HG02943 (cell line): ENCODE results near the gene COL5A1.
"Not testable (repeated sequence)": the region's sequence is repeated elsewhere in the genome, so short reads cannot be mapped to it uniquely, and the experiment has no call there.

Source experiments
- ATAC-seq: cut with Tn5 transposase; IDR thresholded peaks from one replicate; pipeline ENCODE4 v1.9.1; 2021; ENCODE audit warnings: mild to moderate bottlenecking, low read depth, moderate library complexity; ENCODE audit not compliant: unreplicated experiment

Gene COL5A1

DNA sequence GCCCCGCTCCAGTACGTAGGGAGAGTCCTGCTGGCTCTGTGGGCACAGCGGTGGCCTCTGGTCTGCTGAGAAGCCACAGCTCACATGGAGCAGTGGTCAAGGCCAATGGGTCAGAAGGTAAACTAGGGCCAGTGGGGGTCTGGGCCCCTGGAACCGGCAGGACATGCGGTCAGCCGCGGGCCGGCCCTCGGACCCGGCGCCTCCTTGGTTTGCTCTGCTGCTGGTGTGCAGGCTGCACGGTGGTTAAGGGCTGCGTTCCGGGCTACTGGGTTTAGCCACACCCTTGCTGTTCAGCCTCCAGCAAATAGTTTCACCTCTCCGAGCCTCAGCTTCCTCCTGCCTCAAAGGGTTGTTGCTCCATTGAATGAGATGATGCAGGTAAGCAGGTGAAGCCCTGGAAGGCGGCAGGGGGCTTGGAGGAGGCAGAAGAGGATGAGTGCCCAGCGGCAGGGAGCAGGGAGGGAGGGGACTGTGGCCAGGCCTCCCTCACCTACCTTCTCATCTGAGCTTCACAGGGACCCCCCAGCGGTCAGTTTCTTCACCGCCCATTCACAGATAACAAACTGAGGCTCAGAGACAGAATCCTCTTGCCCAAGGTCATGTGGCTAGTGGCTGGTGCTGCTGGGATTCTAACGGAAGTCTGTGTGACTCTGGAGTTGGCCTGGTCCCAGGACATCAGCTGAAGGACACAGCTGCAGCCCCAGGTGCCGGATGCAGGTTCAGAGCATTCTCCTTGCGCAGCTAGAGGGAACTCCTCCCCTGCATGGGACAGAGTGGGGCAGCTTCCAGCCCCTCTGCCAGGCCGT is 3.7 kb upstream of the COL5A1 start:
- no peak for ATAC-seq

DNA sequence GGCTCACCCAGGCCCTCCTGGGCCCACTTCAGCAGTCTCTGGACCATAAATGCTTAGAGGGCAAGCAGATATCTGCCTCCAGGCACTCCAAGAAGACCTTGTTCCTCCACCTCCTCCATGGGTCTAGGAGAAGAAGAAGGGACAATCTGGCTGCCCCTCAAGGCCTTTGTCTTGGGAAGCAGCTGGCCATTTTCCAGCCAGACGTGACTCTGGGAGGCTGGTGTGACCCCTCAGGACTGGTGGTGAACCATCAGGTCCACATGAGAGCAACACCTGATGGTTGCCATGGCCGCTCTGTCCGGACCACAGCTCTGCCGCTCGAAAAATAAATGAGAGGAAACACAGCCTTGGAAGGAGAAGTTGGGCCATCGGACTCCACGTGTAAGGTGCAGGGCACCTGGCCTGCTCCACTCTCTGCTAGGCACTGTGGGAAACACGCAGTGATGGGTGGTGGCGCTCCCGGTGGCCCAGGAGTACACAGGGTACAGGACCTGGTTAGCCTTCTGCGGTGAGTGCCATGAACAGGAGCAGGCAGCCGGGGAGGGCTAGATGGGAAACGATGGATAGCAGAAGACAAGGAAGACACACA is 3.0 kb upstream of the COL5A1 start:
- no peak for ATAC-seq

DNA sequence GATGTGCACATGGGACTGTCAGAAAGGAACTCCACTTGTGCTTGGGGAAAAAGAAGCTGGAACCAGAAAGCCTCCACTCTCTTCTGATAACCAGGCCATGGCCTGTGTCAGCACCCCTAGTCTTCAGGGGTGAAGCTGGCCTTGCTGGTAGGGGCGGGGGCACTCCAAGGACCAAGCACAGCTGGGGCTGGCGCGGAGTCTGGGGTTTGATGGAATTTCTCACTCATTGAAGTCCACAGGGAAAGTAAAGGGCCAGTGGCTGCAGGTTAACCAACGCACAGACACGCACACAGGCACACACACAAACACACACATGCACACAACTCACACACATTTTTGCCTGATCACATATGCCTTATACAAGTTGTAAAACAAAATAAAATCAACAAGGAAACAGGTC is 1.6 kb upstream of the COL5A1 start:
- no peak for ATAC-seq

DNA sequence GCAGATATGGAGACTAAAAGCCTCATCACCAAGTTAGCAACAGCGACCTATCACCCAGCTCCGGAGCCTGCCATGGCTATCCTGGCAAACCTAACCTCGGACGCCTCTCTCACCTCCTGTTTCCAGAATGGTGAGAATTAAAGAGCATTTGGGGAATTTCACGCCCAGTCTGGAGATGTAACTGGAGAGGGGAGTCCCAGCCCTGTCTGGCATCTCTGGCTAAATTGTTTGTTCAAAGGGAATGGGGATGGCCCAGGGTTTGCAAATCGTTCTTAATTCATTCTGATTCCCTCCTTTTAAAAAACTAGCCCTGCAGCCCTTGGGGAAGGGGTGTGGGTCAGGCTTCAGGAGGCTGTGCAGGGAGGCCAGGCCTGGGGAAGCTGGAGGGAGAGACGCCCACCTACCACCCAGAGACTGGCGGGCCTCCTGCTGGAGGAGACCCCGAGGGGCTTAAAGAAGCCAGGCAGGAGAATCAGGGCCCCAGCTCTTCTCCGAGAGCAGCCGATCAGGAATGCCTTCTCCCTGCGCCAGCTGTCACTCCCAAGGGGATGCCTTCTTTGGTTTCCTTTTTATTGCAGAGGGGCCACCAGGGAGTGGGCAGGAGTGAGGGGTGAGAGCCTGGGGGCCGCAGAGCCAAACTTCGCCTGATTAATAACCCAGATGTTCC is 964 bp upstream of the COL5A1 start:
- ATAC-seq: no peak

DNA sequence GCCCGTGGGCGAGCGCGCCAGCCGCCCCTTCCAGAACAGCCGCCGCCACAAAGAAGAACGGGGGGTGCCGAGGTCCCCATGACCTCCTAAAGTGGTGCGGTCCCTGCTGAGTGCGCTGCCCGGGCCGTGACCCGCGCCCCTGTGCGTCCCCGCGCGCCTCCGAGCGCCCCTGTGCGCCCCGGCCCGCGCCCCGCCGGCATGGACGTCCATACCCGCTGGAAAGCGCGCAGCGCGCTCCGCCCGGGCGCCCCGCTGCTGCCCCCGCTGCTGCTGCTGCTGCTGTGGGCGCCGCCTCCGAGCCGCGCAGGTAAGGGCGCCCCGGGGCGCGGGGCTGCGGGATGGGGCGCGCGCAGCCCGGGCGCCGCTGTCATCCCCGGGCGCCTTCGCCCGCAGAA is 384 bp downstream of the COL5A1 start:
- ATAC-seq: no peak

DNA sequence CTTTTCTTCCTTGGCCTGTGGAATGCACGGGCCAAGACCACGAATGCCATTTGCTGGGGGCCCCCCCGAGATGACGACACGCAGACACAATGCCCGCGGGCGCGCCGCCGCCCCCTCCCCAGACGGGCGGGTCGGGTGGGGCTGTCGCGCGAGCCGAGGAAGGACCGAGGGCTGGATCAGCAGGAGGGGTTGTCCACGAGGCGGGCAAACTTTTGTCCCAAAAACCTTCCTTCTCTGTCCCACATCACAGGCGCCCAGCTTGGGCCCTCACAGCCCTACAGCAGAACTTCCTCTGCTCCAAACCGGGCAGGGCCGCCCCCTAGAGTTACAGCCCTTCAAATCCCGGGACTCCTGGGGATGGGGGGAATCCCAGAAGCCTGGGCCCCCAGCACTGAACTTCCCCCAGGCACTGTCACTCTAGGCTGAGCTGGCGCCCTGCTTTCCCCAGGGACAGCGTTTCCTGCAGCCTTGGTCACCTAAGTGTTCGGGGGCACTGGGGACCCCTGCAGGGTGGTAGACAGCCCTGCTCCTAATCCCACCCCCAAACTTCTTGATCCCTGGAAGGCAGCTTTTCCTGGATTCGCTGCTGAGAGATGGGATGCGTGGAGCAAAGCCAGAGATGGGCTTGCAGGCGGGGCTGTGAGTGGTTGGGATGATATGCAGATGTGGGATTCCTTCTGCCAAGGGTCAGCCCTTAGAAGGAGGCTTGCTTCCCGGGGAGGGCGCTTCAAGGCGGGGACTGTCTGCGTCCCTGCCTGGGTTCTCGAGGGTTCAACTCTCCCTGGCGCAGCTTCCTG is 980 bp downstream of the COL5A1 start:
- ATAC-seq: no peak

DNA sequence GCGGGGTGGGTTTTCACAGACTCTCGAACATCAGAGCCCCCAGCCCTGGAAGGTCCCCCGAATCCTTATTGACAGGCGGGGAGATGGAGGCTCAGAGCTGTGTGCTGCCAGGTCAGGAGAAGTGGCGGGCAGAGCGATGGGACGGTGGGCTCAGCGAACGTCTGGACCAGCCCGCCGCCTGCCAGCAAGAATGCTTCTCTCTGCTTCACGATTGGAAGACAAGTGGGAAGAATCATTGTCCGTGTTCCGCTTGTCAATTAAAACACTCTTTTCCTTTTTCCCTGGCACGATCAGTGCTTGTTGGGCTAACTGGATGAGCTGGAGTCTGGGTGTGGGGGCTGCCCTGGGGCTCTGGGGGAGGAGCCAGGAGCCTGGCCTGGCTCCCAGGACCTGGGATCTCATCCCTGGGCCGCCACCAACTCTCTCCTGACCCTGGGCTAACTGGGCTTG is 1.6 kb downstream of the COL5A1 start:
- no peak for ATAC-seq

DNA sequence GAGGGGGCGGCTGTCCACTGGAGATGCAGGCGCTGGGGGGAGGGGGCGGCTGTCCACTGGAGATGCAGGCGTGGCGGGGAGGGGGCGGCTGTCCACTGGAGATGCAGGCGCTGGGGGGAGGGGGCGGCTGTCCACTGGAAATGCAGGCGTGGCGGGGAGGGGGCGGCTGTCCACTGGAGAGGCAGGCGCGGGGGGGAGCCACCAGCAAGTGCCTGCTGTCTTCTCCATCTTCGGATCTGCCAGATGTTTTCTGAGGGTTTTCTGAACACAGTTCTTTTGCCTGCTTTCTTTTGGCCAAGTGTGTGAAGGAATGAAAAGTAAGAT is 2.8 kb downstream of the COL5A1 start:
- ATAC-seq: not testable (repeated sequence)

DNA sequence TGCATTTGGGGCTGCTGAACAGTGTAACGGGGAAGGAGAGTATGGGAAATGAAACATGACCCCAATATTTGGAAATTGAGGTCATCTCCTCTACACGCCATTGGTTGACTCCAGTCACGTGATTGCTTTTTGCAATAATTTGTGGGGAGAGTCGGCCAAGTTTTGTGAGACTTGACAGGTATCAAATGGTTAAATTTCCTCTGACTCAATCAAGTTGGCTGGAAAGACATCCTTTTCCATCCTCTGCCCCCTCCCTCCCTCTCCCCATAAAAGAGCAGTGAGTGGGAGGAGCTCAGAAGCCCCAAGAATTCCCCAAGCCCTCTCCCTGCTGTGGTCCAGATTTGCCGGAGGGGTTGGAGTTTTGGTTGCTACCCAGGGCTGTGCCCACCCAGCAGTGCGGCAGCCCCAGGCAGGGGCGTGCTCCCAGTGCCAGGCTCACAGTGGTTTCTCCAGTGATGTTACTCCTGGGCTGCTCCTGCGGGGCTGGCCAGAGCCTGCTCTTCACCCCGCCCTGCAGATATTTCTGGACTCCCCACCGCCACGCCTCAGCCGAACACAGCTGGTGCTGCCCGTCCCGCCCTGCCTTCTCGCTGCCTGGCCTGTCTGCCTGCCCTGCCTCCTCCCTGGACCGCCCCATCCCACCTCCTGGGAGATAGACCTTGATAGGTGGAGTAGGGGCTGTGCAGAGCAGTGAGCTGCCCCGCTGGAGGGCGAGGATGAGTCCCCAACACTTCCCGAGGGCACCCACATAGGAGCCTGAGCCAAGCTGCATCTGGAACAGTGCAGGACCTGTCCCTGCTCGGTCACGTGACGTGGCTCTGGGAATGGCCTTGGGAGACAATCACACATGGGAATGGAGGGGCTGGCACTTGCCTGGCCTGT is 3.4 kb downstream of the COL5A1 start:
- no peak for ATAC-seq

DNA sequence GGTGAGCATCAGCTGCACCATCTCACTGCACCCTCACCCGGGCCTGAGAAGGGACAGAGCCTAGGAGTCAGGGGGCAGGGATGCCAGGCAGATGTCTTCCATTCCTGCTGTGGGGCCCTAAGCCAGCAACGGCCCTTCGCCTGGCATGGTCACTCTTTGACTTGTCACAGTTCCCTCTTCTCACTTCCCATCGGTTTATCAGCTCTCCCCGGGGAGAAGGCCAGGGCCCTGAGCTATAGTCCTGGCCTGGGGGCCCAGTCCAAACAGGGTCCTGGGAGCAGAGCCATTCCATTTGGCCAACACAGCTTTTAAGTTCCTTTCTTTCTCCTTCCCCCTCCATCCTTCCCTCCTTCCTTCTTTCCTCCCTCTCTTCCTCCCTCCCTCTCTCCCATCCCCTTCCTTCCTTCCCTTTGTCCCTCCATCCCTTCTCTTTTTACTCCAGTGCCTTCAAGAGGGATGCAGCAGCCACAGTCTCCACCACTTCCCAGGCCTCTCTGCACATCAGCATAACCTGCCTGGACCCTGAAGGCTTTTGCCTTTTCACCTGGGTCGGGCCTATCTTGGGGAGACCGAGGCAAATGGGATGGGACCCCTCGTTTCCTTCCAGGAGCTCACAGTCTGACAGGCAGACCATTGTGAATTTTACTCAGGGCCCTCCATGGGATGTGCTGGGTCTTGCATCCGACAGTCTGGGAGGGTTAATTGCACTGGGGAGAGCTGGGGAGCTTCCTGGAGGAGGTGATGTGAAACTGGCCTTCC is 4.2 kb downstream of the COL5A1 start:
- ATAC-seq: no peak

DNA sequence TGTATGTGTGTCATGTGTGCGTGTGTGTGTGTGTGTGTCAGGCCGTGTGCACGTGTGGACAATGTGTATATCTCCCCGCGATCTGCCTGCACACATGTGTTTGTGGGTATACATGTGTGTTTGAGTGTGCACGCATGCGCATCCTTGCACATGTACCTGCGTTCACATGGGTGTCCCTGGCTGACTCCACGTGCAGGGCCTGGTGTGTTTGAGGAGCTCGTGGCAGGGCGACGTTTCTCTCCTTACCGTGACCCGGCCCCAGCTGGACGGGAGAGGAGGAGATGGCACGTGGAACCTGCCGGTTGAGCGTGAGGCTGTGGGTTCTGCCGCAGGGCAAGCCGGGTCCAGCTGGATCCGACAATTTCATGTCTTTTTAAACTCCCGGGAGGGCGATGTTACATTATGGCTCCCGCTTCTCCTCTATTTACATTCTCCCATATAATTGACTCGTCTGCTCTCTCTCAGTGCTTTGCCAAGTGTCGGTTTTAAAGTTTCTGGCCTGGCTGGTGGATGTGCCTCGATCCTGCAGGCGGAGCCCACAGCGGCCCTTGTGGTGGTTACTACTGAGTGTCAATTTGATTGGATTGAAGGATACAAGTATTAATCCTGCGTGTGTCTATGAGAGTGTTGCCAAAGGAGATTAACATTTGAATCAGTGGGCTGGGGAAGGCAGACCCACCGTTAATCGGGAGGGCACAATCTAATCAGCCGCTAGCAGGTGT is 5.9 kb downstream of the COL5A1 start:
- no peak for ATAC-seq

DNA sequence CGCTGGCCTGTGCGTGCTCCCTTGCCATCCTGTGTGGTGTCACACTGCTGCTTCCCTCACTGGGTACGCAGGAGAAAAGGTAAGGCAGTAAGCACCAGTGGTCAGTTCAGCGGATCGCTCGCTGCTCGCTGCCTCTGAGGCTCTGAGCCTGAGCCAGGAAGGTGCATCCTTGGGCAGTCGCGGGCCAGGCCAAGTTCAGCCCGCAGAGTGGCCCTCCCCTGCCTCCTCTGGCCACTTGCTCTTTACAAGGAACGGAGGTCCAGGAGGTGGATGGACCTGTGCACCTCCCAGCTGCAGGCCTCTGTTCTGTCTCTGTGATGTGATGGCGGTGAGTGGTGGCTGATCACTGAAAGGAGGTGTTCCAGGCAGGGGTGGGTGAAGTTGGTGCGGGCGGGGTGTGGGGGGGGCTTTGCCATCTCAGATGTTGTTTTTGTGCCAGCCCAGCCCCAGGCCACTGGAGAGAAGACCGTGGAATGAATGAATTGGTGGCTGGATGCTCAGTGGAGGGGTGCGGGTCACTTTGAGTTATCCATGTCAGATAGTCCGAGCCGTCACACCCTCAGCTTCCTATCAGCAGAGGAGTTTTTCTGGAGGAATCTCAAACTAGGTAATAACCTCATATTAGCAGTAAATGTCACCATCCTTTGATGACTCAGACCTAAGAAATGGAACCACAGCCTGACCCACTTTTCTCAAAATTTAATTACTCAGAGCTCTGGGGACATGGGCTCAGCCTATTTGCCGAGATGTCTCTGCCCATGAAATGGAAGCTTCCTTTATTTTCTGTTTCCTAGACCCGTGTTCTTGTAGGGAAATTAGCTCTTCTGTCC is 7.3 kb downstream of the COL5A1 start:
- ATAC-seq: no peak

DNA sequence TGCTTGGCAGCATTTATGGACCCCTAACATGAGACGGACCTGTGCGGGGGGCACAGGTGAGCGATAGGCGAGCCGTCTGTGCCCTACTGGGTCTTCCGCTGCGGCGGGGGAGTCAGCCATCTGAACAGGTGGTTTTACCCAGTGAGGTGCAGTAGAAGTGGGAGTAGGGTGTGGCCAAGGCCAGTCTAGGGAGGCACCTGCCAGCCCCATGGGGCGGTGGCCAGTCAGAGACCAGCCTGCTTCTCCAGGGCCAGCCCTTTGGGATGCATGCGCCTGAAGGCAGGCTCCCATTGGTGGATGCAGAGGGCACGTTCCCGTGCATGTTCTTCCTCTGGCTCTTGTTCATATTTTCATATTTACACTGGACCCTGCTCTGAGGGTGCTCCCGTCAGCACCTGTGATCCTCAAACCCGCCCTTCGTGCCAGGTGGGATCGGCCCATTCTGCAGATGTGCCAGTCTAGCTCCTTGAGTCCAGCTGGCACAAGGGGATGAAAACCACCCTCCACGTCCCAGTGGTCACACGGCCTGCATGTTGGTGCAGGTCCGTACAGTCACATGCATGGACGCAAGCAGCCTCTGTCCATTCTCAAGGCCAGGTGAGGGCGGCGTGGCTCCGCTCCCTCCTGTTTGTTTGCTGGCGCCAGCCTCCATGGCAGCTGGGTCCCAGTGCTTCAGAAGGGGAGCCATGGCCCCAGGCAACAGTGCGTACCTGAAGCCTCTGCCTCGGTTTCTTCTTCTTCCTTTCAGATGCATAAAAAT is 9.0 kb downstream of the COL5A1 start:
- no peak for ATAC-seq

DNA sequence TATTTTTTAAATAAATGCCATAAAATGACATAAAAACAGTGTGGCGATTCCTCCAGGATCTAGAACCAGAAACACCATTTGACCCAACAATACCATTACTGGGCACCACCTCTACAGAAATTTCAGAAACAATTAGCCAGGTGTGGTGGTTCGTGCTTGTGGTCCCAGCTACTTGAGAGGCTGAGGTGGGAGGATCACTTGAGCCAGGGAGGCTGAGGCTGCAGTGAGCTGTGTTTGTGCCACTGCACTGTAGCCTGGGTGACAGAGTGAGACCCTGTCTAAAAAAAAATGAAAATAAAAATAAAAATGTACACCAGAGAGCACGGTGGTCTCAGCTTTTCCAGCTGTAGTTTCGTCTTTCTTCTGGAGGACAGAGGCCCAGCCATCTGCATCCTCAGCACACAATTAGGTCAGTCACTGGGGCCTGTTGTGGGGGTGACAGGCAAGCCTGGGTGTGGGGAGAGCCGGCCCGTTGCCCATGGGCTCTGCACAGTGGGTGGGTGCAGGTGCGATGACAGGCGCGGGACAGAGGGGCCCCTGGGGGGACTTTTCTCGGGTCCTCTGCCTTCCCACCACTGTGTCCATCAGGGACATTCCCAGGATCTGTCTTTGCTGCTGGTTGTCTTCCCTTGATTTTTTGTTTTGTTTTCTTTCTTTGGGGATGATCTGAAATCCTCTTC is 9.8 kb downstream of the COL5A1 start:
- ATAC-seq: no peak

DNA sequence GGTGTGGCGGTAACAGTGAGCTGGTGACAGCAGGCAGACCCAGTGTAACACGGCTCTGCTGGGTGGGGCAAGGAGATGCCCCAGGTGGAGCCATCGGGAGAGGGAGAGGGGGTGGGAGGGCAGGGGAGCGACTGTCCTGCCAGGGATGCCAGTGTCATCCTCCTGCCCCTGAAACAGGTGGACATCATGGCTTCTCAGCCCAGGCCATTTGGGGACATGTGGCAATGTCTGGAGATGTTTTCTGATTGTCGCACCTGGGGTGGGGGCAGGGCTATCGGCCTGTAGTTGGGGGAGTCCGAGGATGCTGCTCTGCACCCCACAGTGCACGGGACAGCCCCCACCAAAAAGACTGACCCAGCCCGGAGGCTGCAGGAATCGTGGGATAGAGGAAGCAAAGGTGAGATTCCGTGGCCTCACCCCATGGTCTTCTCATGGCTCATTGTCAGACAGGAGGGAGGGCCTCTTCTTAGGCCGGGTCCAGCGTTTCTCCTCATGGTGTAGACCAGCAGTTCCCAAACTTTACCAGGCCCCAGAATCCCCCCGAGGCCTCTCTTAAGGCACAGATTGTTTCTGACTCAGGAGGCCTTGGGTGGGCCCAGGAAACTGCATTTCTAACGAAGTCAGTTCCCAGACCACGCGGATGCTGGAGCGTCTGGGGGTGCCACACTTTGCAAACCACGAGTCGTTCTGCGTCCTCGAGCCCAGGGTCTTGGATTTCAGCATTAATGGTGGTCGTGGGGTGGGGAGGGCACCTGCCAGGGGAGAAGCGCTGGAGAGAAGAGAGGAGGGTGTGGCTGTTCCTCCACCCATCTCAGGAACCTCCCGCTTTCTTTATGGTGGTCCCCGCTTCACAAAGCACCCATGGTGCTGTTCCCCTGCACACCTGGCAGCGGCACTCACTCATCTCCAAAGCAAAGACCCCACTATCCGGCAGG is 11.0 kb downstream of the COL5A1 start:
- ATAC-seq: no peak
